OCI-LY7 (cell line): ENCODE data around the gene DHRS1. TPM values are rescaled to one million over a fixed set of nuclear protein-coding genes. Genes with fewer than 3 reads are reported as not detected.

ENCODE experiments used
- BruUV-seq: library from RNA; stranded (reverse); fragments of 400-500 nt; replicated peaks from 2 replicates; lab custom pipeline; 2021; lab: Mats Ljungman, UMichigan
- CTCF ChIA-PET: fragments of 300-600 bp; sonication (Branson Sonifier 250); formaldehyde crosslinking; loops from one replicate; lab custom pipeline; 2022; ENCODE audit warnings: antibody characterized with exemption; ENCODE audit not compliant: unreplicated experiment; lab: Charles Lee
- POLR2A ChIA-PET: fragments of 300-600 bp; sonication (Branson Sonifier 250); formaldehyde crosslinking; loops from one replicate; lab custom pipeline; 2022; ENCODE audit warnings: antibody characterized with exemption; lab: Charles Lee
- DNase-seq: peaks from one replicate; pipeline ENCODE4 v3.0.0-alpha.2; 2015; ENCODE audit warnings: low spot score
- H2AFZ ChIP-seq: fragments of 200-600 bp; sonication (generic), shearing (Covaris generic); 2 replicates; pipeline ENCODE4 v1.6.1; 2014; ENCODE audit warnings: mild to moderate bottlenecking, antibody characterized with exemption, low read length, moderate library complexity
- H3K27ac ChIP-seq: fragments of 200-600 bp; sonication (generic); 2 replicates; pipeline ENCODE4 v1.5.1; 2014; ENCODE audit warnings: mixed run types, low read depth, mild to moderate bottlenecking, moderate library complexity, low read length, inconsistent platforms; ENCODE audit not compliant: poor library complexity, severe bottlenecking
- H3K36me3 ChIP-seq: fragments of 200-600 bp; sonication (generic); 2 replicates; pipeline ENCODE4 v1.6.1; 2014; ENCODE audit warnings: mild to moderate bottlenecking, antibody characterized with exemption, low read length, moderate library complexity, mixed read lengths; ENCODE audit not compliant: insufficient read depth
- H3K4me1 ChIP-seq: fragments of 200-600 bp; sonication (generic); 2 replicates; pipeline ENCODE4 v1.5.1; 2014; ENCODE audit warnings: mild to moderate bottlenecking, low read length; ENCODE audit not compliant: insufficient read depth, poor library complexity, severe bottlenecking
- H3K4me2 ChIP-seq: fragments of 200-600 bp; sonication (generic); 2 replicates; pipeline ENCODE4 v1.6.1; 2014; ENCODE audit warnings: mild to moderate bottlenecking, low read length
- H3K4me3 ChIP-seq: fragments of 200-600 bp; sonication (generic); 2 replicates; pipeline ENCODE4 v1.5.1; 2014; ENCODE audit warnings: mild to moderate bottlenecking, low read depth, low read length; ENCODE audit not compliant: poor library complexity, severe bottlenecking
- H3K79me2 ChIP-seq: fragments of 200-600 bp; sonication (generic); 2 replicates; pipeline ENCODE4 v1.6.1; 2016; ENCODE audit warnings: low read depth, mild to moderate bottlenecking, low read length, moderate library complexity, mixed read lengths; ENCODE audit not compliant: insufficient read depth
- H3K9me2 ChIP-seq: fragments of 200-600 bp; sonication (generic); 2 replicates; pipeline ENCODE4 v1.6.1; 2016; ENCODE audit warnings: mild to moderate bottlenecking, low read length, mixed read lengths; ENCODE audit not compliant: insufficient read depth
- H3K9me3 ChIP-seq: fragments of 200-600 bp; sonication (generic); 2 replicates; pipeline ENCODE4 v1.6.1; 2014; ENCODE audit warnings: mild to moderate bottlenecking, mixed run types, low read length, mixed read lengths
- H4K20me1 ChIP-seq: fragments of 200-600 bp; sonication (generic); 2 replicates; pipeline ENCODE4 v1.6.1; 2014; ENCODE audit warnings: mild to moderate bottlenecking, antibody characterized with exemption, low read length, moderate library complexity, mixed read lengths; ENCODE audit not compliant: insufficient read depth
- EZH2phosphoT487 ChIP-seq: fragments of 200-600 bp; sonication (generic); IDR thresholded peaks from 2 replicates; pipeline ENCODE4 v1.6.1; 2018; ENCODE audit warnings: low read depth, borderline replicate concordance, mild to moderate bottlenecking, mixed run types, antibody characterized with exemption, low read length, moderate library complexity, mixed read lengths
- intact Hi-C: fragments of 100-400 bp; cut with micrococcal nuclease; formaldehyde crosslinking; loops from one replicate; pipeline ENCODE4 v1.10.0; 2022; ENCODE audit not compliant: unreplicated experiment
- total RNA-seq, 2 experiments: library from RNA; depleted of rRNA in 1 of 2; stranded (reverse); fragments of >200 nt in 1 of 2; shearing (Covaris generic) in 1 of 2; gene quantifications; 2 replicates each; pipeline ENCODE4 v1.2.3, GENCODE V29; 2014 to 2022
- TF ChIP-seq, protein P1 (sequence below): fragments of 200-600 bp; sonication (generic); conservative IDR thresholded peaks from 2 replicates; pipeline ENCODE4 v1.5.1; 2014; ENCODE audit warnings: mild to moderate bottlenecking, antibody characterized with exemption, low read length, moderate library complexity, mixed read lengths

The DHRS1 gene
- total RNA-seq, 2 experiments from 2014 or later: 27.4 to 34.9 TPM

- Histone ChIP-seq H3K79me2 (no peaks in the 10 kb centered on the region), H3K9me3 (no peaks in the 10 kb centered on the region), H3K4me2 (no peak overlapping the region), H3K27ac (no peak overlapping the region), H4K20me1 (no peaks in the 10 kb centered on the region), H3K4me3 (no peak overlapping the region), H3K36me3 (peaks cover 20% of the 10 kb centered on the region), H3K4me1 (no peaks in the 10 kb centered on the region), H2AFZ (no peak overlapping the region), H3K9me2 (no peaks in the 10 kb centered on the region)
- TF ChIP-seq EZH2phosphoT487: no peak
- TF ChIP-seq, protein P1, sequence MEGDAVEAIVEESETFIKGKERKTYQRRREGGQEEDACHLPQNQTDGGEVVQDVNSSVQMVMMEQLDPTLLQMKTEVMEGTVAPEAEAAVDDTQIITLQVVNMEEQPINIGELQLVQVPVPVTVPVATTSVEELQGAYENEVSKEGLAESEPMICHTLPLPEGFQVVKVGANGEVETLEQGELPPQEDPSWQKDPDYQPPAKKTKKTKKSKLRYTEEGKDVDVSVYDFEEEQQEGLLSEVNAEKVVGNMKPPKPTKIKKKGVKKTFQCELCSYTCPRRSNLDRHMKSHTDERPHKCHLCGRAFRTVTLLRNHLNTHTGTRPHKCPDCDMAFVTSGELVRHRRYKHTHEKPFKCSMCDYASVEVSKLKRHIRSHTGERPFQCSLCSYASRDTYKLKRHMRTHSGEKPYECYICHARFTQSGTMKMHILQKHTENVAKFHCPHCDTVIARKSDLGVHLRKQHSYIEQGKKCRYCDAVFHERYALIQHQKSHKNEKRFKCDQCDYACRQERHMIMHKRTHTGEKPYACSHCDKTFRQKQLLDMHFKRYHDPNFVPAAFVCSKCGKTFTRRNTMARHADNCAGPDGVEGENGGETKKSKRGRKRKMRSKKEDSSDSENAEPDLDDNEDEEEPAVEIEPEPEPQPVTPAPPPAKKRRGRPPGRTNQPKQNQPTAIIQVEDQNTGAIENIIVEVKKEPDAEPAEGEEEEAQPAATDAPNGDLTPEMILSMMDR: no peak
- intact Hi-C loops: no loop called here
- no peak for DNase-seq
- ChIA-PET CTCF (interaction anchor here (0.9 kb wide), 1 partner anchor 14 kb away, joined by 3 read pairs; no protein-coding TSS in a partner anchor), POLR2A (interaction anchor here (0.9 kb wide), 1 partner anchor 43 kb away, joined by 4 read pairs; no protein-coding TSS in a partner anchor)
- no TSS peak for BruUV-seq
These were observed 9.8 kb downstream of the DHRS1 start for GRCh38 chr14:24289649-24290280.

GRCh38 chr14:24286996-24287395 lies 12.6 kb downstream of the DHRS1 start:
- no TSS peak for BruUV-seq
- no peaks in the 10 kb centered on the region for H3K9me3 ChIP-seq
- POLR2A ChIA-PET: no interaction called here
- CTCF ChIA-PET: no interaction called here
- intact Hi-C loops: no loop called here
- no peaks in the 10 kb centered on the region for H3K4me1 ChIP-seq
- H2AFZ ChIP-seq: no peak overlapping the region
- H3K27ac ChIP-seq: no peak overlapping the region
- H3K36me3 ChIP-seq: peaks cover 20% of the 10 kb centered on the region
- no peaks in the 10 kb centered on the region for H3K9me2 ChIP-seq
- H4K20me1 ChIP-seq: no peaks in the 10 kb centered on the region
- TF ChIP-seq EZH2phosphoT487: no peak
- TF ChIP-seq, protein P1: no peak
- no peaks in the 10 kb centered on the region for H3K79me2 ChIP-seq
- H3K4me2 ChIP-seq: no peak overlapping the region
- no peak for DNase-seq
- H3K4me3 ChIP-seq: no peak overlapping the region

DNA sequence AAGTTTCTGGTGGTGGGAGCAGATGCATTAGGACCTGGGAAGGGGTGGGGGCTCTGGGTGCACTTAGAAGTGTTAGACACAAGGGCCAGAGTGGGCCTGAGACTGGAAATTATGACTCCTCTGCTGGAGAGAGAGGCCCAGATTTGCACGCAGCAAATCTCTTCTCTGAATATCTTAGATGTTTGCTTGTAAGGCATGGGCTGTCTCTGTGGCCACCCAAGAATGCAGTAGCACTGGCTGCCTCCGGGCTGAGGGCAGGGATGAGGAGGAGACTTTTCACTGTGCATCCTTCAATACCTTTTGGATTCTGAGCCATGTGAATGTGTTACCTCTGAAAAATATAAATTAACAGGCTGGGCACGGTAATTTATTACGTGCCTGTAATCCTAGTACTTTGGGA lies 14.2 kb downstream of the DHRS1 start:
- H3K9me3 ChIP-seq: no peaks in the 10 kb centered on the region
- intact Hi-C loops: no loop called here
- ChIA-PET POLR2A (interaction anchor here (1.2 kb wide), 1 partner anchor 57 kb away, joined by 3 read pairs; no protein-coding TSS in a partner anchor), CTCF (no interaction called here)
- BruUV-seq: no TSS peak
- H4K20me1 ChIP-seq: no peaks in the 10 kb centered on the region
- H2AFZ ChIP-seq: no peak overlapping the region
- H3K4me1 ChIP-seq: no peaks in the 10 kb centered on the region
- no peaks in the 10 kb centered on the region for H3K79me2 ChIP-seq
- H3K9me2 ChIP-seq: no peaks in the 10 kb centered on the region
- no peak overlapping the region for H3K27ac ChIP-seq
- DNase-seq: no peak
- no peak overlapping the region for H3K4me2 ChIP-seq
- H3K36me3 ChIP-seq: peaks cover 10% of the 10 kb centered on the region
- no peak overlapping the region for H3K4me3 ChIP-seq
- TF ChIP-seq, protein P1: no peak
- TF ChIP-seq EZH2phosphoT487: no peak
